Stimulated activated naive CD8-positive, alpha-beta T cell treated with anti-CD3 and anti-CD28 coated beads, Interleukin-15, Interleukin-2, amounts not matched to agents 100 ng/mL and 50 ng/mL, for 24 hours (primary cell): ENCODE results near the gene CACNA1A.
"Not testable (repeated sequence)": the region's sequence is repeated elsewhere in the genome, so short reads cannot be mapped to it uniquely, and the experiment has no call there.

Source experiments
- H3K27ac Mint-ChIP-seq: one replicate; pipeline ENCODE4 v1.8.0; 2021; ENCODE audit warnings: mild to moderate bottlenecking, mixed read lengths
- H3K27me3 Mint-ChIP-seq: one replicate; pipeline ENCODE4 v1.8.0; 2021; ENCODE audit warnings: mixed read lengths
- H3K36me3 Mint-ChIP-seq: one replicate; pipeline ENCODE4 v1.8.0; 2021; ENCODE audit warnings: low read depth, mixed read lengths
- H3K4me1 Mint-ChIP-seq: one replicate; pipeline ENCODE4 v1.8.0; 2021; ENCODE audit warnings: low read depth, mixed read lengths
- H3K4me3 Mint-ChIP-seq: one replicate; pipeline ENCODE4 v1.8.0; 2021; ENCODE audit warnings: mild to moderate bottlenecking, mixed read lengths
- H3K9me3 Mint-ChIP-seq: one replicate; pipeline ENCODE4 v1.8.0; 2021; ENCODE audit warnings: mixed read lengths

Gene CACNA1A

DNA sequence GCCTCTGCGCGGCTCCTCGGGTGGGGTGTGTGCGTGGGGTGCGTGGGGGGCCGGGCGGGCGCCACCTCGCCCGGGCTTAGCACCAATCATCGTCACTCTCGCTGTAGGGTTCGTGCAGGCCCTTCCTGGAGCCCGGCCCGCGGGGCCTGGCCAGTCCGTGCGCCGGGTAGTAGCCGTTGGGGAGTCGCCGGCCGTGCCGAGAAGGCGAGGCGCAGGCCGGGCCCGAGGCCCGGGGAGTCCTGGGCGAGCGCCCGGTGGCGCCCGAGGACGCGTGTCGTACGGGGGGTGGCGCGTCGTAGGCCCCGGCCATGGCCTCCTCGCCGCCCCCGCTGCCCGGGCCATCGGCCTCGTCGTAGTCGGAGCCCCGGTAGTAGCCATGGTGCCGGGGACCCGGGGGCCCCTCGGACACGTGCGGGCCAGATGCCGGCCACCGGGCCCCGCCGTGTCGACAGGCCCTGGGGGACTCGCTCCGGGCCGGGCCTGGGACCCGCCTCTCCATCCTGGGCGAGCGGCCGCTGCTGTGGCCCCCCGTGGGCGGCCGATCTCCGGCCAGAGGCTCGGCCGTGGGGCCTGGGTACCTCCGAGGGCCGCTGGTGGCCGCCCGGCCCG is 298.9 kb downstream of the CACNA1A start:
- Mint-ChIP-seq H3K36me3 (no peaks in the 10 kb centered on the region), H3K4me1 (peaks cover 29% of the 10 kb centered on the region), H3K27me3 (no peaks in the 10 kb centered on the region), H3K4me3 (no peak overlapping the region), H3K9me3 (no peaks in the 10 kb centered on the region), H3K27ac (no peak overlapping the region)

- H3K27me3 Mint-ChIP-seq, result no peaks in the 10 kb centered on the region
- H3K4me1 Mint-ChIP-seq, result peaks cover 29% of the 10 kb centered on the region
- no peaks in the 10 kb centered on the region for H3K9me3 Mint-ChIP-seq
- peak overlapping the region; percentile 53 for H3K4me3 Mint-ChIP-seq
- peak overlapping the region; percentile 67 for H3K27ac Mint-ChIP-seq
- no peaks in the 10 kb centered on the region for H3K36me3 Mint-ChIP-seq
Measured at GRCh38 chr19:13206587-13206986, 299.7 kb downstream of the CACNA1A start.

- not testable (repeated sequence) for H3K27me3 Mint-ChIP-seq, H3K4me3 Mint-ChIP-seq, H3K4me1 Mint-ChIP-seq, H3K27ac Mint-ChIP-seq, H3K9me3 Mint-ChIP-seq, H3K36me3 Mint-ChIP-seq
Measured at GRCh38 chr19:13202112-13202511, 304.2 kb downstream of the CACNA1A start.

- Mint-ChIP-seq H3K27ac (no peak overlapping the region), H3K27me3 (no peaks in the 10 kb centered on the region), H3K4me3 (no peak overlapping the region), H3K4me1 (peaks cover 15% of the 10 kb centered on the region), H3K9me3 (no peaks in the 10 kb centered on the region), H3K36me3 (no peaks in the 10 kb centered on the region)
Measured at GRCh38 chr19:13198634-13199033, 307.6 kb downstream of the CACNA1A start.

GRCh38 chr19:13195678-13196077 is 310.6 kb downstream of the CACNA1A start:
- Mint-ChIP-seq H3K27me3 (no peaks in the 10 kb centered on the region), H3K4me1 (peaks cover 29% of the 10 kb centered on the region), H3K36me3 (no peaks in the 10 kb centered on the region), H3K9me3 (no peaks in the 10 kb centered on the region), H3K27ac (no peak overlapping the region), H3K4me3 (no peak overlapping the region)

DNA sequence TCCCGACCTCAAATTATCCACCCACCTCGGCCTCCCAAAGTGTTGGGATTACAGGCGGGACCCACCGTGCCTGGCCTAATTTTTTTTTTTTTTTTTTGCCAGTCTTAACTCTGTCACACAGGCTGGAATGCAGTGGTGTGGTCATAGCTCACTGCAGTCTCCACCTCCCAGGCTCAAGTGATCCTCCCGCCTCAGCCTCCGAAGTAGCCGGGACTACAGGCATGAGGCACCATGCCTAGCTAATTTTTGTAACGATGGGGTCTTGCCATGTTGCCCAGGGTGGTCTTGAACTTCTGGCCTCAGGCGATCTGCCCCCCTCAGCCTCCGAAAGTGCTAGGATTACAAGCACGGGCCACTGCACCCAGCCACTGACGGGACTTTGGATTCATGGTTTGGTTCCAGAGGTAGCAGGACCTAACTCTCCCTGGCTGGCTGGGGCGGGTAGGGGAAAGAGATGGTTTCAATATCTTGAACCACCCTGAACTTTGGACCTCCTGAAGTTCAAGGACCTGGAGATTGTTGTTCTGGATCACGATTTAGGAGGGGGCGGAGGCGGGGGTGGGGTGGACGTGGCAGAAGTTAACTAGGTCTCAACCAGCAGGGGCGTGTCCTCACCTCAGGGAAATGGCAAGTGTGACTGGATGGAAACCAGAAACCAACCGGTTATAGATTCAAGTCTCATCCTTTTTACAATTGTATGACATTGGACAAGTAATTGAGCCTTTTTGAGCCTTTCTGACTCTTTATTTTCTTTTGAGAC is 315.3 kb downstream of the CACNA1A start:
- H3K27ac Mint-ChIP-seq, result peak overlapping the region; percentile 74
- H3K9me3 Mint-ChIP-seq, result no peaks in the 10 kb centered on the region
- H3K27me3 Mint-ChIP-seq, result no peaks in the 10 kb centered on the region
- no peaks in the 10 kb centered on the region for H3K36me3 Mint-ChIP-seq
- no peak overlapping the region for H3K4me3 Mint-ChIP-seq
- peaks cover 41% of the 10 kb centered on the region for H3K4me1 Mint-ChIP-seq

DNA sequence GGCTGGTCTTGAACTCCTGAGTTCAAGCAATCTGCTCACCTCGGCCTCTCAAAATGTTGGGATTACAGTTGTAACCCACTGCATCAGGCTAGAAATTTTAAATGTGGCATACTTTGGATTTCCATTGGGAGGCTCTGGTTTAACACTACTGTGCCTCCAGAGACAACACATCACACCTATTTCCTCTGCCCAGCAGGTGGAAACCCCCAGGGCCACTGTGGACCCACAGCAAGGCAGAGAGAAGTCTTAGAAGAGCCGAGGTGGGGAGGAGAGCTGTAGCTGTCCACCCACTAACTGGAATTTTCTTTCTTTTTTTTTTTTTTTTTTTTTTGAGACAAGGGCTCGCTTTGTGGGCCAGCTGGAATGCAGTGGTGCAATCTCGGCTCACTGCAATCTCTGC is 316.7 kb downstream of the CACNA1A start:
- Mint-ChIP-seq H3K4me3 (no peak overlapping the region), H3K36me3 (no peaks in the 10 kb centered on the region), H3K4me1 (peaks cover 33% of the 10 kb centered on the region), H3K27ac (no peak overlapping the region), H3K27me3 (no peaks in the 10 kb centered on the region), H3K9me3 (no peaks in the 10 kb centered on the region)

GRCh38 chr19:13187419-13187818 is 318.9 kb downstream of the CACNA1A start:
- peaks cover 23% of the 10 kb centered on the region for H3K4me1 Mint-ChIP-seq
- no peak overlapping the region for H3K4me3 Mint-ChIP-seq

DNA sequence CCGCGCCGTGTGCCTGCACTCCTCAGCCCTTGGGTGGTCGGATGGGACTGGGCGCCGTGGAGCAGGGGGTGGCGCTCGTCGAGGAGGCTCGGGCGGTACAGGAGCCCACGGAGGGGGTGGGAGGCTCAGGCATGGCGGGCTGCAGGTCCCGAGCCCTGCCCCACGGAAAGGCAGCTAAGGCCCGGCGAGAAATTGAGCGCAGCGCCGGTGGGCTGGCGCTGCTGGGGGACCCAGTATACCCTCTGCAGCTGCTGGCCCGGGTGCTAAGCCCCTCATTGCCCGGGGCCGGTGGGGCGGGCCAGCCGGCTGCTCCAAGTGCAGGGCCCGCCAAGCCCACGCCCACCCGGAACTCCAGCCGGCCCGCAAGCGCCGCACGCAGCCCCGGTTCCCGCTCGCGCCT is 319.6 kb downstream of the CACNA1A start:
- peaks cover 28% of the 10 kb centered on the region for H3K4me1 Mint-ChIP-seq
- not testable (repeated sequence) for H3K9me3 Mint-ChIP-seq, H3K27ac Mint-ChIP-seq, H3K27me3 Mint-ChIP-seq, H3K36me3 Mint-ChIP-seq, H3K4me3 Mint-ChIP-seq

More at GRCh38 chr19:13187419-13187818, 318.9 kb downstream of the CACNA1A start:
- Mint-ChIP-seq H3K36me3 (no peaks in the 10 kb centered on the region), H3K27ac (no peak overlapping the region), H3K9me3 (no peaks in the 10 kb centered on the region), H3K27me3 (no peaks in the 10 kb centered on the region)

- H3K4me3 Mint-ChIP-seq, H3K27me3 Mint-ChIP-seq, H3K36me3 Mint-ChIP-seq, H3K9me3 Mint-ChIP-seq: not testable (repeated sequence)
- Mint-ChIP-seq H3K27ac (peak overlapping the region; percentile 55), H3K4me1 (peaks cover 25% of the 10 kb centered on the region)
Measured at GRCh38 chr19:13185763-13186657, 320.3 kb downstream of the CACNA1A start.

DNA sequence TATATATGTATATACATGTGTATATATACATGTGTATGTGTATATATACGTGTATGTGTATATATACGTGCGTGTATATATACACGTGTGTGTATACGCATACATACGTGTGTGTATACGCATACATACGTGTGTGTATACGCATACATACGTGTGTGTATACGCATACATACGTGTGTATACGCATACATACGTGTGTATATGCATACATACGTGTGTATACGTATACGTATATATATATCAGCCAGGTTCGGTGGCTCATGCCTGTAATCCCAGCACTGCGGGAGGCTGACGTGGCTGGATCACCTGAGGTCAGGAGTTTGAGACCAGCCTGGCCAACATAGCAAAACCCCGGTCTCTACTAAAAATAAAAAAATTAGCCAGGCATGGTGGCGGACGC is 321.4 kb downstream of the CACNA1A start:
- H3K4me3 Mint-ChIP-seq, H3K36me3 Mint-ChIP-seq: not testable (repeated sequence)

DNA sequence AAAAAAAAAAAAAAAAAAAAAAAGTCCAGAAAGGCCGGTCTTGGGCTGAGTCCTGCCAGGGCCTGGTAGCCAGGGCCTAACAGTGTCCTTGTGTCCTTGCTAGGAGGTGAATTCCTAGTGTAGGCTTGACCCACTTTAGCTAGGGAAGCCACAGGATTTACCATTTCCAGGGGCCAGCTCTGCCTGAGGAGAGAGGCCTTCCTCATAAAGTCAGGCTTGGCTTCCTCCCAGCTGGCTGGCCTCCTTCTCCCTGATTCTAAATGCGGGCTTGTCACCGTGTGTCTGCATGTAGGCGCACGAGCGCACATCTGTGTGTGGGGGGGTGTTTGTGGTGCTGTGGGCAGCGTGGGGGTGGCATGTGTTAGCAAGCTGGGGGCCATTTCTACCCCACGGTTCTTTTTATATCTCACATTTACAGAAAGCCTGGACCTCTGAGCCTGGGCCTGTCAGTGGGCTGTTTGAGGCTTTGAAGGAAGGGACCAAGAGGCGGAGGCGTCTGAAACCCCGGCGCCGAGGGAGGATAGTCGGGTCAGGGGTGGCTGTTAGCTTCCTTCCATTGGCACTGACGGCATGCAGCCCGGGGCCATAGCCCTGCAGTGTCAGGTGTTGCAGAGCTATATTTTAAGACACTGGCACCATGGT is 324.4 kb downstream of the CACNA1A start:
- no peaks in the 10 kb centered on the region for H3K9me3 Mint-ChIP-seq
- H3K4me1 Mint-ChIP-seq, result peaks cover 32% of the 10 kb centered on the region
- no peaks in the 10 kb centered on the region for H3K36me3 Mint-ChIP-seq
- no peaks in the 10 kb centered on the region for H3K27me3 Mint-ChIP-seq
- H3K27ac Mint-ChIP-seq, result peak overlapping the region; percentile 77
- H3K4me3 Mint-ChIP-seq, result peak overlapping the region; percentile 32

More for the DNA sequence above, 321.4 kb downstream of the CACNA1A start:
- peaks cover 32% of the 10 kb centered on the region for H3K4me1 Mint-ChIP-seq
- H3K27ac Mint-ChIP-seq, H3K27me3 Mint-ChIP-seq, H3K9me3 Mint-ChIP-seq: not testable (repeated sequence)

- not testable (repeated sequence) for H3K27ac Mint-ChIP-seq, H3K36me3 Mint-ChIP-seq, H3K27me3 Mint-ChIP-seq, H3K9me3 Mint-ChIP-seq, H3K4me3 Mint-ChIP-seq
- H3K4me1 Mint-ChIP-seq, result peaks cover 34% of the 10 kb centered on the region
Measured at GRCh38 chr19:13178291-13178690, 328.0 kb downstream of the CACNA1A start.

- H3K27ac Mint-ChIP-seq, H3K36me3 Mint-ChIP-seq, H3K9me3 Mint-ChIP-seq, H3K27me3 Mint-ChIP-seq, H3K4me3 Mint-ChIP-seq: not testable (repeated sequence)
- H3K4me1 Mint-ChIP-seq, result peaks cover 41% of the 10 kb centered on the region
Measured at GRCh38 chr19:13177584-13177983, 328.7 kb downstream of the CACNA1A start.

DNA sequence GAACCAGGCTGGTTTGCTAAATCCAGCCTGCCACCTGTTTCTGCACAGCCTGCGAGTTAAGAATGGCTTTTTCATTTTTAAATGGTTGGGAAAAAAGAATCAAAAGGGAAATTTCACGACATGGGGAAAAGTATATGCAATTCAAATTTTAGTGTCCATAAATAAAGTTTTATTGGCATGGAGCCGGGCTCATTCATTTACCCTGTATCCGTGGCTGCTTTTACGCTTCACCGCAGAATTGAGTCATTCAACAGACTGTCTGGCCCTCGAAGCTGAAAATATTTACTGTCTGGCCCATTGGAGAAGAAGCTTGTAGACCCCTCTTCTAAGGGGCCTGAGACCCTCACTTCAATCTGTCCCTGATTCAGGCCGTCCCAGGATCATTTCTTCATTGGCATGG is 329.9 kb downstream of the CACNA1A start:
- no peaks in the 10 kb centered on the region for H3K9me3 Mint-ChIP-seq
- H3K36me3 Mint-ChIP-seq, result no peaks in the 10 kb centered on the region
- H3K4me3 Mint-ChIP-seq, result no peak overlapping the region
- H3K4me1 Mint-ChIP-seq, result peaks cover 46% of the 10 kb centered on the region
- no peak overlapping the region for H3K27ac Mint-ChIP-seq
- H3K27me3 Mint-ChIP-seq, result no peaks in the 10 kb centered on the region
